K562 (cell line): Measurements from ENCODE around the gene PIGK.

Experiments
- GATAD2A ChIP-seq: fragments of 450-650 bp; IDR thresholded peaks from 2 replicates; pipeline ENCODE4 v1.6.1; 2017
- JUN ChIP-seq, 2 experiments: sonication (generic) in 1 of 2; formaldehyde crosslinking in 1 of 2; IDR thresholded peaks; 2 replicates each; pipeline versions ENCODE4 v1.6.1 to v1.8.0; 2012 to 2022; ENCODE audit warnings: borderline replicate concordance in 2 of 2, mild to moderate bottlenecking in 2 of 2, improper control_type of control experiment in 1 of 2, low read depth in 1 of 2, low read length in 1 of 2, missing genetic modification reagents in 1 of 2
- RBBP5 ChIP-seq: fragments of 200-600 bp; sonication (generic); IDR thresholded peaks from 2 replicates; pipeline ENCODE4 v1.6.1; 2012; ENCODE audit warnings: borderline replicate concordance, mild to moderate bottlenecking, low read length, control low read depth, inconsistent platforms; ENCODE audit not compliant: insufficient read depth, poor library complexity, severe bottlenecking
- RBM22 ChIP-seq: fragments of 200-400 bp; formaldehyde crosslinking; IDR thresholded peaks from 2 replicates; pipeline ENCODE4 v1.6.1; 2018; ENCODE audit warnings: low read length, low read depth; ENCODE audit not compliant: poor library complexity, severe bottlenecking
- SREBF2 ChIP-seq: sonication (generic); formaldehyde crosslinking; IDR thresholded peaks from 2 replicates; pipeline ENCODE4 v1.4.0; 2020; ENCODE audit warnings: mild to moderate bottlenecking, missing genetic modification reagents
- ZBED1 ChIP-seq: IDR thresholded peaks from 2 replicates; pipeline ENCODE4 v1.6.1; 2014
- ZNF174 ChIP-seq: fragments of 250-450 bp; sonication (Bioruptor Pico); IDR thresholded peaks from 2 replicates; pipeline ENCODE4 v1.4.0; 2020; ENCODE audit warnings: mild to moderate bottlenecking
- ZNF551 ChIP-seq: fragments of 250-450 bp; sonication (Bioruptor Pico); IDR thresholded peaks from 2 replicates; pipeline ENCODE4 v1.5.0; 2021; ENCODE audit warnings: mild to moderate bottlenecking, moderate library complexity
- ZNF586 ChIP-seq: fragments of 450-650 bp; formaldehyde crosslinking; conservative IDR thresholded peaks from 2 replicates; pipeline ENCODE4 v1.4.0; 2020; ENCODE audit warnings: mild to moderate bottlenecking, moderate library complexity
- TF ChIP-seq, protein P1 (sequence below), 2 experiments: fragments of 450-650 bp; formaldehyde crosslinking in 1 of 2; IDR thresholded peaks; 2 replicates each; pipeline versions ENCODE4 v1.4.0 to v1.6.1; 2014 to 2020; ENCODE audit warnings: mild to moderate bottlenecking in 2 of 2, borderline replicate concordance in 1 of 2, low read depth in 1 of 2
- TF ChIP-seq, protein P2 (sequence below), 3 experiments: IDR thresholded peaks in 2 of 3; conservative IDR thresholded peaks in 1 of 3; 2 replicates each; pipeline ENCODE4 v1.5.1; 2011 to 2012; ENCODE audit warnings: low read length in 3 of 3, mild to moderate bottlenecking in 3 of 3, control low read depth in 2 of 3, improper control_type of control experiment in 1 of 3, inconsistent platforms in 1 of 3, low read depth in 1 of 3, mixed read lengths in 1 of 3, moderate library complexity in 1 of 3; ENCODE audit not compliant: insufficient read depth in 2 of 3

DNA sequence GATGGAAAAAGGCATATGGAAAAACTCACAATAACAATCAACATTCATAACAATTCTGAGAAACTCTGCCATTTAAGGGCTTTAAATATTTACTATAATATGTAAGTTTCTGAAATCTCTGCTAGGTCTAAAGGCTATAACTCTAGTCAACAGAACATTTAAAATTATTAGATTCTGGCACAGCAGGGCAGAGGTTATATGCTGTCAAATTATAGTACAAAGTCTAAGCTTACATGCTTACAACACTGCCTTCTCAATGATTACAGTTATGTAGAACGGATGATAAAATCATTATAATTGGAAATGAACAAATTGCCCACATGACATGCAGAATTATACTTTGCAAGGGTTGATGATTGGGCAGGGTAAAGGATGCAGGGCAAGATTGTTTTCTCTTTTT, 97.7 kb downstream of the PIGK start:
- TF ChIP-seq, protein P1, sequence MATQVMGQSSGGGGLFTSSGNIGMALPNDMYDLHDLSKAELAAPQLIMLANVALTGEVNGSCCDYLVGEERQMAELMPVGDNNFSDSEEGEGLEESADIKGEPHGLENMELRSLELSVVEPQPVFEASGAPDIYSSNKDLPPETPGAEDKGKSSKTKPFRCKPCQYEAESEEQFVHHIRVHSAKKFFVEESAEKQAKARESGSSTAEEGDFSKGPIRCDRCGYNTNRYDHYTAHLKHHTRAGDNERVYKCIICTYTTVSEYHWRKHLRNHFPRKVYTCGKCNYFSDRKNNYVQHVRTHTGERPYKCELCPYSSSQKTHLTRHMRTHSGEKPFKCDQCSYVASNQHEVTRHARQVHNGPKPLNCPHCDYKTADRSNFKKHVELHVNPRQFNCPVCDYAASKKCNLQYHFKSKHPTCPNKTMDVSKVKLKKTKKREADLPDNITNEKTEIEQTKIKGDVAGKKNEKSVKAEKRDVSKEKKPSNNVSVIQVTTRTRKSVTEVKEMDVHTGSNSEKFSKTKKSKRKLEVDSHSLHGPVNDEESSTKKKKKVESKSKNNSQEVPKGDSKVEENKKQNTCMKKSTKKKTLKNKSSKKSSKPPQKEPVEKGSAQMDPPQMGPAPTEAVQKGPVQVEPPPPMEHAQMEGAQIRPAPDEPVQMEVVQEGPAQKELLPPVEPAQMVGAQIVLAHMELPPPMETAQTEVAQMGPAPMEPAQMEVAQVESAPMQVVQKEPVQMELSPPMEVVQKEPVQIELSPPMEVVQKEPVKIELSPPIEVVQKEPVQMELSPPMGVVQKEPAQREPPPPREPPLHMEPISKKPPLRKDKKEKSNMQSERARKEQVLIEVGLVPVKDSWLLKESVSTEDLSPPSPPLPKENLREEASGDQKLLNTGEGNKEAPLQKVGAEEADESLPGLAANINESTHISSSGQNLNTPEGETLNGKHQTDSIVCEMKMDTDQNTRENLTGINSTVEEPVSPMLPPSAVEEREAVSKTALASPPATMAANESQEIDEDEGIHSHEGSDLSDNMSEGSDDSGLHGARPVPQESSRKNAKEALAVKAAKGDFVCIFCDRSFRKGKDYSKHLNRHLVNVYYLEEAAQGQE (IDR thresholded peaks at IDR 0.05; ENCODE audit: borderline replicate concordance): no peak
- TF ChIP-seq, protein P1 (CRISPR knock-in tag; IDR thresholded peaks at IDR 0.05; ENCODE audit: low read depth): no peak
- TF ChIP-seq SREBF2 (CRISPR knock-in tag) (no peak), RBM22 (no peak), RBBP5 (no peak), ZNF174 (CRISPR knock-in tag) (no peak), ZNF551 (CRISPR knock-in tag) (no peak), ZBED1 (no peak), GATAD2A (no peak), ZNF586 (CRISPR knock-in tag) (no peak), JUN (IDR thresholded peaks at IDR 0.05; ENCODE audit: borderline replicate concordance, low read depth, low read length) (no peak), JUN (CRISPR knock-in tag; IDR thresholded peaks at IDR 0.05; ENCODE audit: borderline replicate concordance) (no peak)
- TF ChIP-seq, protein P2, sequence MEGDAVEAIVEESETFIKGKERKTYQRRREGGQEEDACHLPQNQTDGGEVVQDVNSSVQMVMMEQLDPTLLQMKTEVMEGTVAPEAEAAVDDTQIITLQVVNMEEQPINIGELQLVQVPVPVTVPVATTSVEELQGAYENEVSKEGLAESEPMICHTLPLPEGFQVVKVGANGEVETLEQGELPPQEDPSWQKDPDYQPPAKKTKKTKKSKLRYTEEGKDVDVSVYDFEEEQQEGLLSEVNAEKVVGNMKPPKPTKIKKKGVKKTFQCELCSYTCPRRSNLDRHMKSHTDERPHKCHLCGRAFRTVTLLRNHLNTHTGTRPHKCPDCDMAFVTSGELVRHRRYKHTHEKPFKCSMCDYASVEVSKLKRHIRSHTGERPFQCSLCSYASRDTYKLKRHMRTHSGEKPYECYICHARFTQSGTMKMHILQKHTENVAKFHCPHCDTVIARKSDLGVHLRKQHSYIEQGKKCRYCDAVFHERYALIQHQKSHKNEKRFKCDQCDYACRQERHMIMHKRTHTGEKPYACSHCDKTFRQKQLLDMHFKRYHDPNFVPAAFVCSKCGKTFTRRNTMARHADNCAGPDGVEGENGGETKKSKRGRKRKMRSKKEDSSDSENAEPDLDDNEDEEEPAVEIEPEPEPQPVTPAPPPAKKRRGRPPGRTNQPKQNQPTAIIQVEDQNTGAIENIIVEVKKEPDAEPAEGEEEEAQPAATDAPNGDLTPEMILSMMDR (IDR thresholded peaks at IDR 0.05 in 2 of 3, conservative IDR thresholded peaks at IDR 0.05 in 1 of 3; ENCODE audit: insufficient read depth in 2 of 3, low read depth in 1 of 3, low read length in 3 of 3): no peak
